HepG2 (cell line): ENCODE results near the gene NPVF. TPM values are rescaled to one million over a fixed set of nuclear protein-coding genes. Genes with fewer than 3 reads are reported as not detected.

Source experiments
- ATAC-seq: fragments of 200-7000 bp; cut with Tn5 transposase; 3 replicates; pipeline ENCODE4 v1.9.1; 2020; ENCODE audit warnings: mild to moderate bottlenecking, moderate library complexity
- BruUV-seq: library from RNA; stranded (reverse); fragments of 400-500 nt; replicated peaks from 2 replicates; lab custom pipeline; 2021; lab: Mats Ljungman, UMichigan
- CTCF ChIA-PET: fragments of 300-600 bp; formaldehyde crosslinking; extraction: SDS; loops from one replicate; lab custom pipeline; 2021; ENCODE audit warnings: low total read pairs, inconsistent platforms, low intra/inter-chr PET ratio; lab: Yijun Ruan, JAX
- POLR2A ChIA-PET: fragments of 350-600 bp; sonication (Branson Sonifier 250); formaldehyde crosslinking; loops from one replicate; lab custom pipeline; 2020; ENCODE audit warnings: antibody characterized with exemption, inconsistent platforms; lab: Yijun Ruan, JAX
- DNase-seq: peaks from one replicate; pipeline ENCODE4 v3.0.0-alpha.2; 2015; ENCODE audit warnings: low spot score
- FAIRE-seq: peaks from 3 replicates; lab custom pipeline; 2011; peaks lifted over from hg19 to GRCh38; lab: Jason Lieb, UNC
- H2AFZ ChIP-seq: one replicate; pipeline ENCODE4 v1.6.1; 2011; ENCODE audit warnings: low read length, inconsistent platforms
- H3K27ac ChIP-seq: fragments of 300-600 bp; 3 replicates; pipeline ENCODE4 v1.8.0; 2011; ENCODE audit warnings: mixed run types, mild to moderate bottlenecking, mixed read lengths, low read length, inconsistent platforms; ENCODE audit not compliant: insufficient read depth; ENCODE audit errors: extremely low read length
- H3K27me3 ChIP-seq, 2 experiments: fragments of 200-600 bp in 1 of 2; 2 replicates in 1 of 2; 3 replicates in 1 of 2; pipeline versions ENCODE4 v1.6.0 to v1.8.0; 2011; ENCODE audit warnings: low read length in 2 of 2, mild to moderate bottlenecking in 2 of 2, moderate library complexity in 2 of 2, inconsistent platforms in 1 of 2; ENCODE audit not compliant: insufficient read depth in 2 of 2, control insufficient read depth in 1 of 2
- H3K36me3 ChIP-seq, 2 experiments: fragments of 200-600 bp in 1 of 2; replicated peaks in 1 of 2; 2 replicates in 1 of 2; 3 replicates in 1 of 2; pipeline versions ENCODE4 v1.5.1 to v1.8.0; 2011; ENCODE audit warnings: low read length in 2 of 2, inconsistent platforms in 1 of 2; ENCODE audit not compliant: insufficient read depth in 2 of 2, control insufficient read depth in 1 of 2
- H3K4me1 ChIP-seq: 2 replicates; pipeline ENCODE4 v1.5.1; 2012; ENCODE audit warnings: low read length, inconsistent platforms; ENCODE audit not compliant: insufficient read depth
- H3K4me2 ChIP-seq: 2 replicates; pipeline ENCODE4 v1.6.0; 2011; ENCODE audit warnings: low read depth, low read length, inconsistent platforms
- H3K4me3 ChIP-seq, 3 experiments: fragments of 200-600 bp in 1 of 3; sonication (generic), shearing (Covaris generic) in 1 of 3; replicated peaks in 1 of 3; 2 replicates each; pipeline ENCODE4 v1.5.1; 2011 to 2016; ENCODE audit warnings: low read length in 3 of 3, inconsistent platforms in 2 of 3, low read depth in 2 of 3, mild to moderate bottlenecking in 2 of 3, control low read depth in 1 of 3, mixed read lengths in 1 of 3; ENCODE audit not compliant: insufficient read depth in 1 of 3
- H3K79me2 ChIP-seq: one replicate; pipeline ENCODE4 v1.6.1; 2011; ENCODE audit warnings: low read length, inconsistent platforms; ENCODE audit not compliant: insufficient read depth
- H3K9ac ChIP-seq: 2 replicates; pipeline ENCODE4 v1.6.0; 2011; ENCODE audit warnings: mild to moderate bottlenecking, low read depth, low read length, inconsistent platforms; ENCODE audit not compliant: insufficient read depth
- H3K9me3 ChIP-seq: 2 replicates; pipeline ENCODE4 v1.5.1; 2012; ENCODE audit warnings: mild to moderate bottlenecking, low read length
- H4K20me1 ChIP-seq: 2 replicates; pipeline ENCODE4 v1.6.0; 2011; ENCODE audit warnings: inconsistent platforms, mild to moderate bottlenecking, low read length, moderate library complexity; ENCODE audit not compliant: insufficient read depth
- E2F2 ChIP-seq: sonication (generic); formaldehyde crosslinking; IDR thresholded peaks from 2 replicates; pipeline ENCODE4 v1.4.0; 2020; ENCODE audit warnings: missing genetic modification reagents, borderline replicate concordance
- IKZF4 ChIP-seq: sonication (generic); formaldehyde crosslinking; IDR thresholded peaks from 2 replicates; pipeline ENCODE4 v1.5.1; 2020; ENCODE audit warnings: borderline replicate concordance, mild to moderate bottlenecking, low read depth, missing genetic modification reagents; ENCODE audit errors: not compliant biosample characterization
- IRF9 ChIP-seq: sonication (generic); formaldehyde crosslinking; IDR thresholded peaks from 2 replicates; pipeline ENCODE4 v1.8.0; 2022; ENCODE audit warnings: missing genetic modification reagents, mild to moderate bottlenecking, borderline replicate concordance
- KDM1A ChIP-seq: IDR thresholded peaks from 2 replicates; pipeline ENCODE4 v1.6.1; 2016; ENCODE audit warnings: missing compliant biosample characterization
- KLF12 ChIP-seq: sonication (generic); formaldehyde crosslinking; IDR thresholded peaks from 2 replicates; pipeline ENCODE4 v1.4.0; 2020; ENCODE audit warnings: missing genetic modification reagents, borderline replicate concordance
- MED13 ChIP-seq: sonication (generic); formaldehyde crosslinking; IDR thresholded peaks from 2 replicates; pipeline ENCODE4 v1.5.0; 2020; ENCODE audit warnings: missing genetic modification reagents
- MTA3 ChIP-seq: sonication (generic); formaldehyde crosslinking; IDR thresholded peaks from 2 replicates; pipeline ENCODE4 v1.4.0; 2020; ENCODE audit warnings: missing genetic modification reagents
- MXD1 ChIP-seq: sonication (generic); formaldehyde crosslinking; IDR thresholded peaks from 2 replicates; pipeline ENCODE4 v1.4.0; 2020; ENCODE audit warnings: mild to moderate bottlenecking, missing genetic modification reagents
- MXI1 ChIP-seq: IDR thresholded peaks from 3 replicates; pipeline ENCODE4 v1.6.1; 2012; ENCODE audit warnings: low read depth, low read length, inconsistent platforms, borderline replicate concordance
- PBX2 ChIP-seq: IDR thresholded peaks from 2 replicates; pipeline ENCODE4 v1.6.1; 2016; ENCODE audit warnings: control low read depth
- PHF5A ChIP-seq: IDR thresholded peaks from one replicate; pipeline ENCODE4 v1.6.1; 2018; ENCODE audit warnings: low read depth, missing genetic modification reagents; ENCODE audit not compliant: unreplicated experiment
- PREB ChIP-seq: sonication (generic); formaldehyde crosslinking; IDR thresholded peaks from 2 replicates; pipeline ENCODE4 v1.4.0; 2020; ENCODE audit warnings: missing genetic modification reagents
- SMAD3 ChIP-seq: sonication (generic); formaldehyde crosslinking; IDR thresholded peaks from 2 replicates; pipeline ENCODE4 v1.4.0; 2020; ENCODE audit warnings: missing genetic modification reagents
- ZBTB37 ChIP-seq: sonication (generic); formaldehyde crosslinking; IDR thresholded peaks from 2 replicates; pipeline ENCODE4 v1.4.0; 2020; ENCODE audit warnings: mild to moderate bottlenecking, missing genetic modification reagents
- ZNF704 ChIP-seq: sonication (generic); formaldehyde crosslinking; IDR thresholded peaks from 2 replicates; pipeline ENCODE4 v1.8.1; 2023; ENCODE audit warnings: mild to moderate bottlenecking, inconsistent platforms, moderate library complexity, missing genetic modification reagents, borderline replicate concordance
- ZNF784 ChIP-seq: sonication (generic); formaldehyde crosslinking; IDR thresholded peaks from 2 replicates; pipeline ENCODE4 v1.5.1; 2020; ENCODE audit warnings: missing genetic modification reagents, mild to moderate bottlenecking, borderline replicate concordance
- WGBS: methylation state at CpG from one replicate; pipeline ENCODE4 v1.1.6; 2017; ENCODE audit warnings: low lambda C conversion rate; 5-methylcytosine and 5-hydroxymethylcytosine counted together
- in situ Hi-C: cut with HindIII; loops from 2 replicates; pipeline ENCODE4 v1.10.0; 2017; ENCODE audit warnings: low pct_unique_long_range_greater_than_20kb; ENCODE audit not compliant: extremely low pct_ligation_motif_present
- intact Hi-C: fragments of 100-400 bp; cut with micrococcal nuclease; formaldehyde crosslinking; loops from one replicate; pipeline ENCODE4 v1.10.0; 2022; ENCODE audit not compliant: unreplicated experiment
- polyA plus RNA-seq, 8 experiments: library from polyadenylated mRNA; depleted of rRNA in 3 of 8; stranded (reverse) in 7 of 8; unstranded in 1 of 8; fragments of >200 nt; fragmentation: Illumina TruSeq in 4 of 8; extraction: Trizol in 4 of 8; gene quantifications; 2 replicates each; pipeline versions ENCODE4 v1.2.1 to v1.2.3, GENCODE V29; 2011 to 2016; ENCODE audit warnings: low read depth in 4 of 8, missing spikeins in 1 of 8, mixed read lengths in 1 of 8; ENCODE audit not compliant: insufficient read depth in 1 of 8
- total RNA-seq, 5 experiments: library from RNA; depleted of rRNA; stranded (reverse); fragments of >200 nt; fragmentation: Illumina TruSeq; extraction: Trizol; gene quantifications; 2 replicates each; pipeline ENCODE4 v1.2.3, GENCODE V29; 2016; ENCODE audit warnings: low read depth in 1 of 5

The NPVF gene
- total and polyA plus RNA-seq, 2 of the 13 experiments (the other 11 are each of a cell fraction or from before 2014, with no cell fraction given) = not detected

- Histone ChIP-seq H3K4me3 (no peak overlapping the region), H3K4me2 (no peak overlapping the region), H3K9ac (no peak overlapping the region), H2AFZ (no peak overlapping the region), H3K79me2 (no peaks in the 10 kb centered on the region), H3K9me3 (no peaks in the 10 kb centered on the region), H3K27ac (no peak overlapping the region), H3K4me1 (no peaks in the 10 kb centered on the region), H4K20me1 (no peaks in the 10 kb centered on the region), H3K36me3 (no peaks in the 10 kb centered on the region), H3K27me3 (peaks cover 1 to 9% of the 10 kb centered on the region in 2 experiments; a peak in 1 of 5 replicates)
- ATAC-seq = no peak
- POLR2A ChIA-PET = no interaction called here
- WGBS = 3% methylated on average over 4 of the region's 4 CpGs
- no TSS peak for BruUV-seq
- intact Hi-C loops = no loop called here
- FAIRE-seq = no peak
- in situ Hi-C loops = no loop called here
- CTCF ChIA-PET = no interaction called here
- DNase-seq = no peak
- TF ChIP-seq IKZF4 (CRISPR knock-in tag) = no peak
- no peak for TF ChIP-seq MED13 (CRISPR knock-in tag)
- TF ChIP-seq PBX2 (CRISPR knock-in tag) = no peak
- no peak for TF ChIP-seq PREB (CRISPR knock-in tag)
- no peak for TF ChIP-seq ZNF704 (CRISPR knock-in tag)
- no peak for TF ChIP-seq ZNF784 (CRISPR knock-in tag)
- no peak for TF ChIP-seq SMAD3
- TF ChIP-seq KDM1A (CRISPR knock-in tag) = no peak
- TF ChIP-seq PHF5A = no peak
- TF ChIP-seq MXI1 = no peak
- TF ChIP-seq MTA3 = no peak
- TF ChIP-seq KLF12 = no peak
- TF ChIP-seq IRF9 = no peak
- TF ChIP-seq E2F2 = no peak
- TF ChIP-seq MXD1 (CRISPR knock-in tag) = no peak
- TF ChIP-seq ZBTB37 = no peak
Measured at GRCh38 chr7:25234336-25234735, 6.0 kb upstream of the NPVF start.
